Thyroid gland (tissue), 4 donors: ENCODE results near the gene MED8. TPM values are rescaled to one million over a fixed set of nuclear protein-coding genes. Genes with fewer than 3 reads are reported as not detected.

Source experiments
- DNase-seq, 2 donors: peaks; one replicate each; pipeline ENCODE4 v3.0.0-alpha.2; 2019
- H3K27ac ChIP-seq, 3 donors: fragments of 200-600 bp; sonication (generic); 1 replicate in 2 of 3; 2 replicates in 1 of 3; pipeline ENCODE4 v1.5.1; 2016 to 2019; ENCODE audit warnings: mild to moderate bottlenecking in 1 of 3, moderate library complexity in 1 of 3
- H3K27me3 ChIP-seq: fragments of 200-600 bp; sonication (generic); one replicate; pipeline ENCODE4 v1.5.1; 2019
- H3K36me3 ChIP-seq, 2 donors: fragments of 200-600 bp; sonication (generic); one replicate each; pipeline ENCODE4 v1.5.1; 2016 to 2019
- H3K4me1 ChIP-seq, 2 donors: fragments of 200-600 bp; sonication (generic); one replicate each; pipeline ENCODE4 v1.5.1; 2017 to 2019
- H3K4me3 ChIP-seq, 3 donors: fragments of 200-600 bp; sonication (generic); replicated peaks in 1 of 3; 1 replicate in 2 of 3; 2 replicates in 1 of 3; pipeline ENCODE4 v1.5.1; 2016; ENCODE audit warnings: mild to moderate bottlenecking in 1 of 3
- H3K9me3 ChIP-seq: fragments of 200-600 bp; sonication (generic); one replicate; pipeline ENCODE4 v1.5.1; 2017
- CTCF ChIP-seq, 6 experiments: fragments of 200-600 bp in 3 of 6; fragments of 450-650 bp in 3 of 6; sonication (generic) in 3 of 6; IDR thresholded peaks; one replicate each; pipeline ENCODE4 v1.5.1; 2016 to 2019; ENCODE audit warnings: antibody characterized with exemption in 6 of 6, mild to moderate bottlenecking in 2 of 6, inconsistent platforms in 1 of 6, moderate library complexity in 1 of 6
- POLR2A ChIP-seq, 2 donors: fragments of 450-650 bp; IDR thresholded peaks; one replicate each; pipeline ENCODE4 v1.6.1; 2017; ENCODE audit warnings: antibody characterized with exemption in 2 of 2, mild to moderate bottlenecking in 2 of 2, moderate library complexity in 1 of 2
- WGBS, 2 donors: methylation state at CpG; one replicate each; pipeline ENCODE4 v1.1.5; 2017; 5-methylcytosine and 5-hydroxymethylcytosine counted together
- intact Hi-C: fragments of 100-400 bp; cut with DNase I; formaldehyde crosslinking; loops from one replicate; pipeline ENCODE4 v1.15.1; 2023
- total RNA-seq, 4 donors: library from RNA; depleted of rRNA; stranded (reverse); fragments of >200 nt; gene quantifications; one replicate each; pipeline ENCODE4 v1.2.3, GENCODE V29; 2016

The MED8 gene
- total RNA-seq, 4 donors from 2014 or later, result 37.7 to 48.6 (median 45.3) TPM

GRCh38 chr1:43351421-43352350 is 37.9 kb downstream of the MED8 start:
- no peaks in the 10 kb centered on the region for H3K36me3 ChIP-seq
- WGBS, 2 donors, result 89 to 93% methylated on average over 10 of the region's 10 CpGs
- no peak overlapping the region for H3K4me3 ChIP-seq
- TF ChIP-seq POLR2A (IDR thresholded peaks at IDR 0.05) (no peak), CTCF (IDR thresholded peaks at IDR 0.05) (no peak)
- peaks cover 16 to 21% of the 10 kb centered on the region in 2 donors for H3K4me1 ChIP-seq
- peak overlapping the region in 1 of 3 donors; percentile 43 for H3K27ac ChIP-seq
- intact Hi-C loops, result no loop called here
- no peak for DNase-seq
- H3K9me3 ChIP-seq, result no peaks in the 10 kb centered on the region
- no peaks in the 10 kb centered on the region for H3K27me3 ChIP-seq

GRCh38 chr1:43350976-43351375 is 38.6 kb downstream of the MED8 start:
- WGBS, 2 donors, result 93 to 98% methylated on average over 1 of the region's 1 CpG
- no peaks in the 10 kb centered on the region for H3K27me3 ChIP-seq
- H3K9me3 ChIP-seq, result no peaks in the 10 kb centered on the region
- no peak overlapping the region for H3K27ac ChIP-seq
- intact Hi-C loops, result no loop called here
- peaks cover 16 to 21% of the 10 kb centered on the region in 2 donors for H3K4me1 ChIP-seq
- TF ChIP-seq CTCF (IDR thresholded peaks at IDR 0.05), result no peak
- TF ChIP-seq POLR2A (IDR thresholded peaks at IDR 0.05), result no peak
- H3K36me3 ChIP-seq, result no peaks in the 10 kb centered on the region
- no peak for DNase-seq
- no peak overlapping the region for H3K4me3 ChIP-seq

- peak; percentile 78 to 84 for DNase-seq
- TF ChIP-seq POLR2A (IDR thresholded peaks at IDR 0.05) (peak in 1 of 2 donors; percentile 7), CTCF (IDR thresholded peaks at IDR 0.05) (no peak)
Measured at GRCh38 chr1:43349594-43350306, 39.9 kb downstream of the MED8 start.

GRCh38 chr1:43348809-43349593 is 40.6 kb downstream of the MED8 start:
- peak; percentile 95 for DNase-seq
- Histone ChIP-seq H3K36me3 (no peaks in the 10 kb centered on the region), H3K27ac (peak overlapping the region; percentile 94 to 99 (median 95)), H3K4me3 (peak overlapping the region in 2 of 3 donors; percentile 8 to 54), H3K27me3 (no peaks in the 10 kb centered on the region), H3K9me3 (no peaks in the 10 kb centered on the region), H3K4me1 (peaks cover 16 to 21% of the 10 kb centered on the region in 2 donors)
- intact Hi-C loops, result no loop called here
- WGBS, 2 donors, result 9 to 16% methylated on average over 13 to 14 of the region's 72 CpGs
- no peak for TF ChIP-seq CTCF (IDR thresholded peaks at IDR 0.05)
- TF ChIP-seq POLR2A (IDR thresholded peaks at IDR 0.05), result peak; percentile 20 to 85

More at GRCh38 chr1:43349594-43350306, 39.9 kb downstream of the MED8 start:
- Histone ChIP-seq H3K27ac (peak overlapping the region; percentile 94 to 99 (median 95)), H3K9me3 (no peaks in the 10 kb centered on the region), H3K4me1 (peaks cover 16 to 21% of the 10 kb centered on the region in 2 donors), H3K27me3 (no peaks in the 10 kb centered on the region), H3K36me3 (no peaks in the 10 kb centered on the region), H3K4me3 (no peak overlapping the region)
- WGBS, 2 donors, result 35 to 37% methylated on average over 11 of the region's 11 CpGs
- intact Hi-C loops, result no loop called here
